Activated CD4-positive, alpha-beta T cell treated with anti-CD3 and anti-CD28 coated beads for 1 hour (primary cell): Measurements from ENCODE around the gene SGSH.
A peak's percentile ranks its signal among the peaks of the same experiment; 100 is the strongest.
"Not testable (repeated sequence)": the region's sequence is repeated elsewhere in the genome, so short reads cannot be mapped to it uniquely, and the experiment has no call there.

Experiments
- DNase-seq: peaks from one replicate; pipeline ENCODE4 v3.0.0-alpha.2; 2020

SGSH gene

GRCh38 chr17:80252871-80253270 lies 32.7 kb upstream of the SGSH start:
- DNase-seq = peak; percentile 84

- no peak for DNase-seq
These were observed 31.8 kb upstream of the SGSH start for GRCh38 chr17:80251966-80252365.

- DNase-seq = no peak
These were observed 29.0 kb upstream of the SGSH start for GRCh38 chr17:80248894-80249710.

GRCh38 chr17:80248001-80248893 lies 28.1 kb upstream of the SGSH start:
- DNase-seq = no peak

GRCh38 chr17:80247561-80247960 lies 27.4 kb upstream of the SGSH start:
- no peak for DNase-seq

GRCh38 chr17:80246726-80247125 lies 26.6 kb upstream of the SGSH start:
- DNase-seq = no peak

GRCh38 chr17:80246266-80246681 lies 26.1 kb upstream of the SGSH start:
- DNase-seq = no peak

GRCh38 chr17:80245566-80246265 lies 25.6 kb upstream of the SGSH start:
- DNase-seq = no peak

- no peak for DNase-seq
These were observed 24.9 kb upstream of the SGSH start for GRCh38 chr17:80244871-80245509.

- not testable (repeated sequence) for DNase-seq
These were observed 24.3 kb upstream of the SGSH start for GRCh38 chr17:80244448-80244847.

GRCh38 chr17:80243526-80244433 lies 23.6 kb upstream of the SGSH start:
- DNase-seq = no peak

- no peak for DNase-seq
These were observed 22.4 kb upstream of the SGSH start for GRCh38 chr17:80242505-80242904.

- no peak for DNase-seq
These were observed 17.3 kb upstream of the SGSH start for GRCh38 chr17:80237386-80237785.

- DNase-seq = no peak
These were observed 16.8 kb upstream of the SGSH start for GRCh38 chr17:80236911-80237310.

- no peak for DNase-seq
These were observed 13.1 kb upstream of the SGSH start for GRCh38 chr17:80233202-80233601.

- DNase-seq = no peak
These were observed 12.3 kb upstream of the SGSH start for GRCh38 chr17:80232438-80232837.

- no peak for DNase-seq
These were observed 8.9 kb upstream of the SGSH start for GRCh38 chr17:80229011-80229410.

- no peak for DNase-seq
These were observed 8.3 kb upstream of the SGSH start for GRCh38 chr17:80228477-80228876.

GRCh38 chr17:80227666-80228065 lies 7.5 kb upstream of the SGSH start:
- no peak for DNase-seq

GRCh38 chr17:80227156-80227555 lies 7.0 kb upstream of the SGSH start:
- DNase-seq = no peak

- no peak for DNase-seq
These were observed 5.1 kb upstream of the SGSH start for GRCh38 chr17:80225230-80225629.

- no peak for DNase-seq
These were observed 4.5 kb upstream of the SGSH start for GRCh38 chr17:80224683-80225082.
